CD4-positive, alpha-beta memory T cell (primary cell): Measurements from ENCODE around the gene GADD45A. TPM values are rescaled to one million over a fixed set of nuclear protein-coding genes. Genes with fewer than 3 reads are reported as not detected.

Experiments
- CTCF ChIA-PET: fragments of 350-600 bp; sonication (Branson Sonifier 250); formaldehyde crosslinking; loops from one replicate; lab custom pipeline; 2021; ENCODE audit warnings: inconsistent platforms; ENCODE audit not compliant: partially characterized antibody; lab: Charles Lee
- POLR2A ChIA-PET: fragments of 350-600 bp; sonication (Branson Sonifier 250); formaldehyde crosslinking; loops from one replicate; lab custom pipeline; 2021; ENCODE audit not compliant: partially characterized antibody; lab: Charles Lee
- DNase-seq, 5 donors: peaks; one replicate each; pipeline versions ENCODE4 v3.0.0 to v3.0.0-alpha.2; 2020 to 2022; ENCODE audit warnings: mixed read lengths in 1 of 5
- H3K27ac ChIP-seq: one replicate; pipeline ENCODE4 v1.7.0; 2013; ENCODE audit warnings: low read depth, low read length
- H3K27me3 ChIP-seq: 2 replicates; pipeline ENCODE4 v1.7.0; 2013; ENCODE audit warnings: mild to moderate bottlenecking, low read length, moderate library complexity; ENCODE audit not compliant: insufficient read depth
- H3K36me3 ChIP-seq: 2 replicates; pipeline ENCODE4 v1.7.0; 2013; ENCODE audit warnings: mild to moderate bottlenecking, low read length, moderate library complexity; ENCODE audit not compliant: insufficient read depth
- H3K4me1 ChIP-seq: 2 replicates; pipeline ENCODE4 v1.7.0; 2013; ENCODE audit warnings: mild to moderate bottlenecking, low read length, moderate library complexity; ENCODE audit not compliant: insufficient read depth
- H3K4me3 ChIP-seq, 2 donors: one replicate each; pipeline ENCODE4 v1.7.0; 2013; ENCODE audit warnings: low read length in 2 of 2, mild to moderate bottlenecking in 1 of 2
- H3K9me3 ChIP-seq, 2 donors: one replicate each; pipeline ENCODE4 v1.7.0; 2013; ENCODE audit warnings: low read length in 2 of 2, control low read depth in 1 of 2; ENCODE audit not compliant: control insufficient read depth in 1 of 2
- H3K27ac Mint-ChIP-seq, 7 donors: one replicate each; pipeline ENCODE4 v1.8.0; 2020 to 2021; ENCODE audit warnings: mixed read lengths in 7 of 7, mild to moderate bottlenecking in 6 of 7, inconsistent platforms in 3 of 7, moderate library complexity in 3 of 7
- H3K27me3 Mint-ChIP-seq, 2 donors: one replicate each; pipeline ENCODE4 v1.8.0; 2020 to 2021; ENCODE audit warnings: mixed read lengths in 2 of 2
- H3K36me3 Mint-ChIP-seq, 2 donors: one replicate each; pipeline ENCODE4 v1.8.0; 2020 to 2021; ENCODE audit warnings: mixed read lengths in 2 of 2, inconsistent platforms in 1 of 2, mild to moderate bottlenecking in 1 of 2
- H3K4me1 Mint-ChIP-seq, 4 donors: one replicate each; pipeline ENCODE4 v1.8.0; 2020 to 2021; ENCODE audit warnings: mixed read lengths in 4 of 4, mild to moderate bottlenecking in 1 of 4
- H3K4me3 Mint-ChIP-seq, 8 donors: one replicate each; pipeline ENCODE4 v1.8.0; 2020 to 2021; ENCODE audit warnings: mixed read lengths in 8 of 8, mild to moderate bottlenecking in 7 of 8, moderate library complexity in 6 of 8, inconsistent platforms in 3 of 8
- H3K9me3 Mint-ChIP-seq, 8 donors: one replicate each; pipeline ENCODE4 v1.8.0; 2020 to 2021; ENCODE audit warnings: mixed read lengths in 8 of 8, mild to moderate bottlenecking in 5 of 8, inconsistent platforms in 3 of 8, moderate library complexity in 1 of 8
- intact Hi-C: fragments of 100-400 bp; cut with micrococcal nuclease; formaldehyde crosslinking; loops from one replicate; pipeline ENCODE4 v1.15.1; 2023
- polyA plus RNA-seq, 2 donors: library from polyadenylated mRNA; unstranded; fragments of 300-500 nt; fragmentation: Illumina TruSeq; gene quantifications; one replicate each; pipeline ENCODE4 v1.2.3, GENCODE V29; 2021
- total RNA-seq, 2 experiments: library from RNA; stranded (reverse); gene quantifications; one replicate each; pipeline ENCODE4 v1.2.3, GENCODE V29; 2021

GADD45A gene
- total and polyA plus RNA-seq, 4 experiments from 2014 or later: 6.4 to 26.8 (median 23.3) TPM

- Histone ChIP-seq H3K27ac (no peak overlapping the region), H3K4me1 (no peaks in the 10 kb centered on the region), H3K36me3 (no peaks in the 10 kb centered on the region), H3K27me3 (no peaks in the 10 kb centered on the region), H3K9me3 (no peaks in the 10 kb centered on the region), H3K4me3 (no peak overlapping the region)
- H3K4me3 Mint-ChIP-seq: no peak overlapping the region
- H3K27ac Mint-ChIP-seq: peak overlapping the region in 1 of 7 donors; percentile 50
- no peaks in the 10 kb centered on the region for H3K9me3 Mint-ChIP-seq
- H3K36me3 Mint-ChIP-seq: no peaks in the 10 kb centered on the region
- no peak for DNase-seq
- POLR2A ChIA-PET: no interaction called here
- CTCF ChIA-PET: no interaction called here
- intact Hi-C loops: no loop called here
- peaks cover 0 to 3% of the 10 kb centered on the region in 2 donors for H3K27me3 Mint-ChIP-seq
- no peaks in the 10 kb centered on the region for H3K4me1 Mint-ChIP-seq
These were observed 23.6 kb downstream of the GADD45A start for GRCh38 chr1:67708606-67709005.

DNA sequence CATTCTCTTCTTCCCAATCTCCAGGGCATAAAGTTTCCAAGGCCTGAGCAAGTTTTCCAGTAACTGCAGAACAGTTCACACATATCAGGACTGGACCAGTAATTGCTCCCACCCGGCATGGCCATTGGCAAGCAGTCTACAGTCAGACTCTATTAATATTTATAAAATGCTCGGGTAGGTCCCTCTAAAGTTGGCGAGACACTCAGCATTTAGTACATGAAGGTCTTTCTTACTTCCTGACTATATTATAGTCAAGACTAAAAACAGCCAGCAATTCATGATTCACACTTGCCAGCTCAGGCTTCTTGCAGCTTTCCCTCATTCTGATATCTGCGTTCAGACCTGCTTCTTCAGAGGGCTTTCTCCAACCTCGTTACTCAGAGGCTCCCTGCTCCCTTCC, 25.4 kb downstream of the GADD45A start:
- peaks cover 0 to 3% of the 10 kb centered on the region in 2 donors for H3K27me3 Mint-ChIP-seq

GRCh38 chr1:67711158-67711854, 26.3 kb downstream of the GADD45A start:
- no peaks in the 10 kb centered on the region for H3K4me1 Mint-ChIP-seq
- no peak for DNase-seq
- no peak overlapping the region for H3K27ac ChIP-seq
- H3K27me3 Mint-ChIP-seq: no peaks in the 10 kb centered on the region
- no peaks in the 10 kb centered on the region for H3K4me1 ChIP-seq
- no peaks in the 10 kb centered on the region for H3K36me3 ChIP-seq
- no peak overlapping the region for H3K4me3 ChIP-seq
- no peak overlapping the region for H3K4me3 Mint-ChIP-seq
- intact Hi-C loops: no loop called here
- no peaks in the 10 kb centered on the region for H3K9me3 ChIP-seq
- H3K36me3 Mint-ChIP-seq: no peaks in the 10 kb centered on the region
- no peaks in the 10 kb centered on the region for H3K27me3 ChIP-seq
- POLR2A ChIA-PET: no interaction called here
- no peak overlapping the region for H3K27ac Mint-ChIP-seq
- CTCF ChIA-PET: interaction anchor here (1.4 to 1.6 kb wide), 2 partner anchors 9 to 49 kb away, joined by 5 read pairs; no protein-coding TSS in a partner anchor
- no peaks in the 10 kb centered on the region for H3K9me3 Mint-ChIP-seq

More for the DNA sequence above, 25.4 kb downstream of the GADD45A start:
- H3K27me3 ChIP-seq: no peaks in the 10 kb centered on the region
- H3K27ac Mint-ChIP-seq: no peak overlapping the region
- H3K4me1 ChIP-seq: no peaks in the 10 kb centered on the region
- no peak for DNase-seq
- H3K4me1 Mint-ChIP-seq: no peaks in the 10 kb centered on the region
- no peak overlapping the region for H3K4me3 Mint-ChIP-seq
- POLR2A ChIA-PET: no interaction called here
- no peak overlapping the region for H3K27ac ChIP-seq
- no peaks in the 10 kb centered on the region for H3K9me3 Mint-ChIP-seq
- intact Hi-C loops: no loop called here
- H3K36me3 ChIP-seq: no peaks in the 10 kb centered on the region
- CTCF ChIA-PET: no interaction called here
- no peak overlapping the region for H3K4me3 ChIP-seq
- H3K36me3 Mint-ChIP-seq: no peaks in the 10 kb centered on the region
- no peaks in the 10 kb centered on the region for H3K9me3 ChIP-seq

DNA sequence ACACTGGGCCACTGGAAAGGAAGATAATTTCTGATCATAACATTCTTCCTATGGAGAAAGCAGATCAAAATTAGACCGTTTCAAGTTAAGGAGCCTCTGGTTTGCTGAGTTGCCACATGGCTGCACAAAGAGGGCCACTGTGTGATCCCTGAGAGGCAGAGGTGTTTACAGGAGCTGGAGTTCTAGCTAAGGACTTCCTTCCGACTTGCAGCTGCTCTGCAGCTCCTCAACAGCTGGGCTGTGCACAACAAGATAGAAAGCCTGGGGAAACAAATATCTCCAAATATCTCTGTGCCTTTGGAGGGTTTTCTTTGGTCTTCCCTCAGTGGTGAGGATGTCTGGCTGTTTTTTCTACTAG, 26.8 kb downstream of the GADD45A start:
- Histone ChIP-seq H3K27ac (no peak overlapping the region), H3K4me1 (no peaks in the 10 kb centered on the region), H3K9me3 (no peaks in the 10 kb centered on the region), H3K36me3 (no peaks in the 10 kb centered on the region), H3K4me3 (no peak overlapping the region), H3K27me3 (no peaks in the 10 kb centered on the region)
- H3K4me1 Mint-ChIP-seq: no peaks in the 10 kb centered on the region
- CTCF ChIA-PET: interaction anchor here (1.4 to 1.6 kb wide), 2 partner anchors 9 to 48 kb away, joined by 5 read pairs; no protein-coding TSS in a partner anchor
- DNase-seq: no peak
- H3K9me3 Mint-ChIP-seq: no peaks in the 10 kb centered on the region
- no peak overlapping the region for H3K27ac Mint-ChIP-seq
- no peak overlapping the region for H3K4me3 Mint-ChIP-seq
- POLR2A ChIA-PET: no interaction called here
- H3K36me3 Mint-ChIP-seq: no peaks in the 10 kb centered on the region
- no peaks in the 10 kb centered on the region for H3K27me3 Mint-ChIP-seq
- intact Hi-C loops: no loop called here

GRCh38 chr1:67713057-67713846, 28.3 kb downstream of the GADD45A start:
- Histone ChIP-seq H3K4me1 (no peaks in the 10 kb centered on the region), H3K9me3 (no peaks in the 10 kb centered on the region), H3K36me3 (no peaks in the 10 kb centered on the region), H3K4me3 (no peak overlapping the region), H3K27ac (no peak overlapping the region), H3K27me3 (no peaks in the 10 kb centered on the region)
- H3K36me3 Mint-ChIP-seq: no peaks in the 10 kb centered on the region
- CTCF ChIA-PET: interaction anchor here (1.6 kb wide), 1 partner anchor 7 kb away, joined by 5 read pairs; no protein-coding TSS in a partner anchor
- H3K27me3 Mint-ChIP-seq: no peaks in the 10 kb centered on the region
- intact Hi-C loops: no loop called here
- H3K4me3 Mint-ChIP-seq: no peak overlapping the region
- POLR2A ChIA-PET: no interaction called here
- no peaks in the 10 kb centered on the region for H3K4me1 Mint-ChIP-seq
- DNase-seq: no peak
- no peaks in the 10 kb centered on the region for H3K9me3 Mint-ChIP-seq
- H3K27ac Mint-ChIP-seq: no peak overlapping the region

GRCh38 chr1:67715819-67716218, 30.8 kb downstream of the GADD45A start:
- Histone ChIP-seq H3K9me3 (no peaks in the 10 kb centered on the region), H3K36me3 (no peaks in the 10 kb centered on the region), H3K4me1 (no peaks in the 10 kb centered on the region), H3K27ac (no peak overlapping the region), H3K4me3 (no peak overlapping the region), H3K27me3 (no peaks in the 10 kb centered on the region)
- no peaks in the 10 kb centered on the region for H3K36me3 Mint-ChIP-seq
- no peaks in the 10 kb centered on the region for H3K4me1 Mint-ChIP-seq
- peaks cover 0 to under 1% of the 10 kb centered on the region in 2 donors for H3K27me3 Mint-ChIP-seq
- H3K9me3 Mint-ChIP-seq: no peaks in the 10 kb centered on the region
- H3K4me3 Mint-ChIP-seq: no peak overlapping the region
- DNase-seq: no peak
- no peak overlapping the region for H3K27ac Mint-ChIP-seq
- ChIA-PET POLR2A (no interaction called here), CTCF (interaction anchor here (0.6 to 1.4 kb wide), 2 partner anchors 45 to 414 kb away, joined by 3 read pairs; no protein-coding TSS in a partner anchor)
- intact Hi-C loops: no loop called here

GRCh38 chr1:67716800-67717199, 31.8 kb downstream of the GADD45A start:
- Mint-ChIP-seq H3K27me3 (peaks cover 0 to 1% of the 10 kb centered on the region in 2 donors), H3K4me3 (no peak overlapping the region), H3K4me1 (no peaks in the 10 kb centered on the region), H3K27ac (no peak overlapping the region), H3K36me3 (no peaks in the 10 kb centered on the region), H3K9me3 (no peaks in the 10 kb centered on the region)
- Histone ChIP-seq H3K27me3 (no peaks in the 10 kb centered on the region), H3K36me3 (no peaks in the 10 kb centered on the region), H3K27ac (no peak overlapping the region), H3K9me3 (no peaks in the 10 kb centered on the region), H3K4me3 (no peak overlapping the region), H3K4me1 (no peaks in the 10 kb centered on the region)
- DNase-seq: no peak
- POLR2A ChIA-PET: no interaction called here
- intact Hi-C loops: no loop called here
- CTCF ChIA-PET: no interaction called here
